Measurements from ENCODE around the gene MVB12B.

The MVB12B gene

DNA sequence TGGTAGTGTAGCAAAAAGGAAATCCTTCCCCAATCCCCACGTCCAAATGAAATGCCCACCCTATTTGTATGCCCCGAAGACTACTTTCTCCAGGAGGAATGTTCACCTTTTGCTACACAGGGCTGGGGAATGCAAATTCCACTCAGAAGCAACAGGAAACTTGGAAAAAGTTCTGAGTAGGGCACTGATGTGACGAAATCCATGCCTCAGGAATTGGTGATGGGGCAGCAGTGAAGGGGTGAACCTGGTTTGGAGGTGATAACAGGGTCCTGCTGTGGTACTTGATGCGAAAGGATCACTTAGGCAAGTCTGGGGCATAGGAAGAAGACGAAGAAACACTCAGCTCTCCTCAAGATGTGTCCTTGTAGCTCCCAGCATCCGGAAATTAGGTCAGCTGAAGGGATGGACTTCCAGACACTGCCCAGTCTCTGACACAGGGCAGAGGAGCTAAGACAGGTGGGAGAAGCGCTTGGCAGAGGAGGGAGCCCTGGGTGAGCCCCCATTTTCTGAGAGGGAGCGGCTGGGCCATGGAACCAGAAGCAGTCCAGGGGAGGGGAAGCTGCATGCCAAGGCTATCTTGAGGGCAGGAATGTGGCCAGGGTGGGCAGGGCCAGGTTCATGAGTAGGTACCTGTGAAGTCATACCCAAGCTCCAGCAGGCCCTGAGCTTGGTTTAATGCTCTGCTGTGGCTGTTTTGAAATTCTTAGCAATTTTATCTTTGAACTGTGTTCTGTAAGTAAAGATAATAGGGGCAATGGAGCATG, 22.2 kb upstream of the MVB12B start:
- DNase-seq = no peak

DNA sequence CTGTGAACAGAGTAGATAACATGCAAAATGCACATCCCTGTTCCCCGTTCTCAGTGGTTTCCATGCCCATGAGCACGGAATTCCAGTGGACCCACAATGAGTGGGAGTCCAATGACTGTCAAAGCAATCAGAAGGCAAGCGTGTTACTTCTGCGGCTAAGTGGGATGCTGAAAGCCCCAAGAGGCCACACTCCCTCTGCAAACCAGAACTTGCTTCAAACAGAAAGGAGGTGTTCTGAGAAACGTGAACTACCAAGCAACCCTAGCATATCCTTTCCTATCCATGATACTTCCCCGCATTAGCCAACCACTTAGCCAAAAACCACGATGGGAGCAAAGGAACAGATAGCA, 21.7 kb upstream of the MVB12B start:
- DNase-seq = no peak

DNA sequence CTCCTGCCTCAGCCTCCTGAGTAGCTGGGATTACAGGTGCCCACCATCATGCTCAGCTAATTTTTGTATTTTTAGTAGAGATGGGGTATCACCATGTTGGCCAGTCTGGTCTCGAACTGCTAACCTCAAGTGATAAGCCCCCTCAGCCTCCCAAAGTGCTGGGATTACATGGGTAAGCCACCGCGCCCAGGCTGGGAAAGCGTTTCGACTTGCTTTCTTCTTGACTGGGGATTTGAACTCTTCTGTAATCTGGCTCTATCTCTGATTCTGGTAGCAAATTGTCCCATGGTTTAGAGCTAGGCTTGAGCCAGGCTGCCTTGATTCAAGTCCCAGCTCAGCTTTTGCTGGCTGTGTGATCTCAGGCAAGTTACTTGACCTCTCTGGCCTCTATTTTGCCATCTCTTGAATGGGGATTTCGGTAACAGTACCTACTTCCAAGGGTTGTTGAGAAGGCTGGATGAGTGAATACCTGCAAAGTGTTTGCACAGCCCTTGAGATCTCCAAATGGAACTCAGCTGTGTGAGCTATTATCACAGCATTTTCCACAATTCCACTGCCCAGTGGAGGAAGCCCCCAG, 20.5 kb upstream of the MVB12B start:
- no peak for DNase-seq

DNA sequence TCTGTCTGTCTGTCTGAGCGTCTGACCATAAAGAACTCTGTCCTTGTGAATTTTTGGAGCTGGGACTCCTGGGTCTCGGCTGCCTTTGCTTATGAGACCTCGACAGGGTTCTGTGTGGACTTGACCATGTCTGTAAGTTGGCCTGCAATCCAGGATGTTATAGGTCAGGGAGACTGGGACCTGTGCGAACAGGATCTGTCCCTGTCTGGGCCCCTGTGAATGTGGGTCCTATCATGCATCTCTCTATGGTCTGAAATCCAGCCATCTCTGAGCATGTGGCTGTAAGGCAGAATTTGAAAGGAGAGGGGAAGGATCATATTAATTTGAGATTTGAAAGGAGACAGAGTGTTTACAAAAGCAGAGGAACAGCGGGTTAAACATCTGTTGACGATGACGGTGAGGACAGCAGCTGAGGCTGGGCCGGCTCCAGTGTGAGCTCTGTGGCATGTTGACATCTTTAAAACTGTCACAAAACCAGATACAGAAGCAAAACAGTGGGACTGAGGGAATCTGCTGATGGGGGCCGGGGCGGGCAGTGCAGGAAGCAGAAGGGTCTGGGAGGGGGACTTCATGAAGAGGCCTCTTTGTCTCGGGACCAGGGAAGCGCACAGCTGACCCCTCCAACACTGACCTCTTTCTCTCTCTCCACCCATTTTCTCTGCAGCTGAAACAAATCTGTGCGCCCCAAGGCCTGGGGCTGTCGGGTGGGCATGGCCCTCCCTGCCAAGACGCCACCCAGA, 19.1 kb upstream of the MVB12B start:
- DNase-seq = no peak

GRCh38 chr9:126309427-126310189, 17.0 kb upstream of the MVB12B start:
- DNase-seq = no peak

DNA sequence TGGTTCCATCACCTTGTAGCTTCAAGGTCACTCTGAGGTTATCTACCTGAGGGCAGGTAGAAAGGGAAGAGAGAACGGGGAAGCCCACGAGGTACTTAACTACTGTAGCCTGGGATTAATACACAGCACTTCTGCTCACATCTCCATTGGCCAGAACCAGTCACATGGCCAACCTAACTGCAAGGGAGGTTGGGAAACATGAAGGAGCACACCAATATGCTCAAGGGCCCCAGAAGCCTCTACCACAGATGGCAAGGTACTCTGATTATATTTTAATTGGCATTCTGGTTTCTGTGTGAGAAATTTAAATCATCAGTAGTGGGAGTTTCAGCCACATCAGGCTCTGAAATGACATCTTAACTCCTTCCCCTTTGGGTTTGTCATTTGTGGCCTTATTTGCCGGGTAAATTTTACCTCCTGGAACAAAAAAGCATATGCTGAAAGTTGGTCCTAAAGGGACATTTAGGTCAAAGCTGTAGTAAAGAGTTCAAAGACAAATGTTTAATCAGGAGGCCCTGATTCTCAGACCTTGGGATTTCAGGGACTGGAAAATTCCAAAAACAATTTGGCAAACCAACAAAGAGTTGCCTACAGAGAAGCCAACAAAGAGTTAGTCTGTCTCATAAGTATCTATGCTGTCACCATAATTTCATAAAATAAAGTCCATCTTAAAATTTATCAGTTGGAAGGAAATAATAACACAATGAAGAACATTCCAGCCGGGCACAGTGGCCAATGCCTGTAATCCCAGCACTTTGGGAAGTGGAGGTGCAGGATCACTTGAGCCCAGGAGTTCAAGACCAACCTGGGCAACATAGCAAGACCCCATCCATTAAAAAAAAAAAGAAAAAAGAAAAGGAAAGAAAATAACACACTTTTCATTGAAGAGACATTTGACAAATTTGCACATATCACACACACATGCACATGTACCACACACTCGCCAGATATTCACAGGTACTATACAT, 13.8 kb upstream of the MVB12B start:
- DNase-seq = no peak

- no peak for DNase-seq
Measured at GRCh38 chr9:126316085-126316655, 10.5 kb upstream of the MVB12B start.

GRCh38 chr9:126317513-126317912, 9.1 kb upstream of the MVB12B start:
- no peak for DNase-seq

GRCh38 chr9:126318858-126319257, 7.8 kb upstream of the MVB12B start:
- DNase-seq = no peak

GRCh38 chr9:126319671-126320070, 7.0 kb upstream of the MVB12B start:
- no peak for DNase-seq

DNA sequence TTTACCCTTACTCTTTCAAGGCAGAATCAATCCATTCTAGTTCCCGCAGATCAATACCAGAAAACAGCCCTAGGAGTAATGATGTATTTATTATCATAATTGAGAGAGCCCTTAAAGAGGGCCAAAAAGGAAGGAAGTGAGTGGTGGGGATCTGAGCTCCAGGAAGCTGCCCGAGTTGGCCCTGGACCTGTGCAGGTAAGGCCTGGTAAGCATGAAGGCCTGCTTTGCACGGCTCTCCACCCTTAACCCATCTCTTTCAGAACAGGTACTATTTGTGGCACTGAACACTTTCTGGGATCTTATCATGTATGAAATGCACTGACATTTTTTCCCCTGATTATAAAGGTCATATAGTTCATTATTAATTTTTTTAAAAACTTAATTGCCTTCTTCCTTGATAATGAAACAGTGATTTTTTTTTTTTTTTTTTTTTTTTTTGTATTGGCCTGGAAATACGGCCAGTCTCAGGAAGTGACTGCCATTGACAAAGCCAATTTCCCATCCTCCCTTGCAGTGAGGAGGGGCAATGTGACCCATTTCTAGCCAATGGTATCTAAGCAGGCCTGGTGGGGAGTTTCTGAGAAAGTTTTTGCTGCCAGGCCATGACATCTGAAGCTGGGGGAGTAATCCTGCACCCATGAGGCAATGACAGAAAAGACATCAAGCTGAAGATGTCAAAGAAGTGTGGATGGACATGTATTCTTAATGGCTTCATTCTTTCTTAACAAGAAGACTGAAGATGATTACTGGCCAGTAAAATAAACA, 6.3 kb upstream of the MVB12B start:
- no peak for DNase-seq

DNA sequence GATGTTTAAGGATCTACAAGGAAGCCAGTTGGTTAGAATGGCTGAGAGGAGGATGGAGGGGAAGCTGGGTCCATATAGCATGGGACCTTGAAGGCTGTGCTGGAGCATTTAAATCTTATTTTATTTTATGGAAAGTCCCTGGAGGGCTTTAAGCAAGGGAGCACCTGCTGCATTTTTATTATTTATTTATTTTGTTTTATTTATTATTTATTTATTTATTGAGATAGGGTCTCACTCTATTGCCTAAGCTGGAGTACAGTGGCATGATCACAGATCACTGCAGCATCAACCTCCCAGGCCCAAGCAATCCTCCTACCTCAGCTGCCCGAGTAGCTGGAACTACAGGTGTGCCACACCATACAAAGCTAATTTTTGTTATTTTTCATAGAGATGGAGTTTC, 4.9 kb upstream of the MVB12B start:
- DNase-seq = no peak

DNA sequence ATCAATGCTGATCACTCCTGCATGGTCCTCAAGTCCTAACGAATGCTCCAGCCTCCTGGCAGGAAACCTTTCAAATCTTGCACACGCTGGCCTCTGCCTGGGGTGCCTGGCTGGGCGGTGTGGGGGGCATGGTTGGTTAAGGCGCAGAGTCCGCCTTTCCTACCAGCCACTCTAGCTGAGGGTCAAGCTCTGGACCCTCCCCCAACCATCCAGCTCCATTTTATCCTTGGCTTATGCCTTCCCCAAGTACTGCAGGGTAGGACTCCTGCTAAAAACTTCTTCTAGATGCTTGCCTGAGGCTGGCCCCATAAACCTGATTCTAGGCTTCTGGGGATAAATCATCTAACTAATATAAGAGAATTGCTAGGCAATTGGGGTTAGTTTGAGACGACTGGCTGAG, 808 bp upstream of the MVB12B start:
- no peak for DNase-seq

DNA sequence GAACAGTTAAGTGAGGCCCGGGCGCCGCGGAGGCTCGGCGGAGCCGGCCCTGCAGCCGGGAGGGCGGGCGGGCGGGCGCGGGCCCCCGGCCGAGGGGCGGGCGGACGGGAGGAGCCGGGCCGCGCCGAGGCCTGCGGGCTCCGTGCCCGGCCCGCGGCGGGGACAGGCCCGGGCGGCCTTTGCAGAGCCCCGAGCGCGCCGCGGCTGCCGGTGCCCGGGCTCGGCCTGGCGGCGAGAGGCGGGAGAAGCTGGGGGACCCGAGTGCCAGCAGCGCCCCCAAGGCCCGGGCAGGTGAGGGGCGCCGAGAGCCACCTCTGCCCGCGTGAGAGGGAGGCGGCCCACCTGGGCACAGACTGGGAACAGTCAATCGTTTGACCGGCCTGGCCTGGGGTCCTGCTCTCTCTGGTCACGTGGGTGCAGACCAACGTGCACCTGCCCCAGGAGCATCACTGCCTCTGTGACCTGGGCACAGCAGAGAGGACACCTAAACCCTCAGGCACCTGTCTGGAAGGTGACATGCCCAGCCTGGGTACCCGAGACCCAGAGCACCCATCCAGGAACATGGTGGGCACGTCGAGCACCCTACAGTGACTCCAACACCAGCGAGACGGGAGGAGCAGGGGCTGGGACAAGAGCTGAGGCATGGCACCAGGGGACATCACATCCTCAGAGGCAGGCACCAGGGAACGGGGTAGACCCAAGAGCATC, 531 bp downstream of the MVB12B start:
- DNase-seq = peak; percentile 6 to 10

DNA sequence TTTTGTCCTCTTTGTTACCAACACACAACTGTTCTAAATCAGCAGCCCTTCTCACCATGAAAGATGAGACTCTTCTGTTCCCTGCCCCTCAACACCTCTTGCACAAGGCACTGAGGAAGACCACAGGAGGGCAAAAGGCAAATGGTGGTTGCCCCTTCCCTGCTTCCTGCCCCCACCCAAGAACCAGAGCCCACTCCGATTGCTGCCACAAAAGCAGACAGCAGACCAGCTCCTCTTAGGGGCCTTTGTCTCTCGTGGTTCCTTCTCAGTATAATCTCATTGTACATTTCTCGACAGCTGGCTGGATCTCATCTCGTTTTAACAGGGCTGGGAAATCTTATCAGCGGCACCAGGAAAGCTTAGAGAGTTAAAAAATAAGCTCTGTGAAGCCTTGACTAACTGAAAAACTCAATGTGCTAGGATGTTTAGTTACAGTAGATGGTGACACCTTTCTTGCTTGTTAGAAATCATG, 1.1 kb downstream of the MVB12B start:
- DNase-seq = no peak

DNA sequence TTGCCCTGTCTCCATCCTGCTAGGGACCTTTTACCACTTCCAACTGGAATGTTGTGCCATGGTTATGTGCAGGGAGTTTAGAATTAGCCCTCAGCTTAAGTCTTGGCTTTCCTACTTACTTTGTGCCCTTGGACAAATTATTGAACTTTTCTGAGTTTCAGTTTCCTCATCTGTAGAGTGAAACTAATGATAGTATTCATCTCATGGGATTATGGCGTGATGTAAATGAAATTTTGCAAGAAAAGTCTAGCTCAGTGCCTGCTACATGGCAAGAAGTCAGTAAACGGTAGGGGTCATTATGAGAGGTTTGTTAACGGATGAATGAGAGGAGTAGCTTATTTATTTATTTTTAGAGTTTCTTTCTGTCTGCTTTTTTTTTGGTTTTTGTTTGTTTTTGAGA, 1.8 kb downstream of the MVB12B start:
- no peak for DNase-seq

- DNase-seq = no peak
Measured at GRCh38 chr9:126329476-126330275, 3.0 kb downstream of the MVB12B start.

DNA sequence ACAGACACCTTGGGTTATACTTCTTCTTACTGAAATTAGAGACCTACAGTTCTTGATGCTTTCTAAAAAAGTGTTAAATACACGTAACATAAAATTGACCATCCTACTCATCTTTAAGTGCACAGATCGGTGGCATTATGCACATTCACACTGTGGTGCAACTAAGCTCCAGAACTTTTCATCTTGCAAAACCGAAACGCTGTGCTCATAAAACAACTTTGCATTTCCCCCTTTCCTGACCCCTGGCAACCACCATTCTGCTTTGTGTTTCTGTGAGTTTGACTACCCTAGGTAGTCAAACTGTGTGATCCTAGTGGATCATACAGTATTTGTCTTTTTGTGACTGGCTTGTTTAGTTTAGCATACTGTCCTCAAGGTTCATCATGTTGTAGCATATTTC, 3.9 kb downstream of the MVB12B start:
- no peak for DNase-seq

DNA sequence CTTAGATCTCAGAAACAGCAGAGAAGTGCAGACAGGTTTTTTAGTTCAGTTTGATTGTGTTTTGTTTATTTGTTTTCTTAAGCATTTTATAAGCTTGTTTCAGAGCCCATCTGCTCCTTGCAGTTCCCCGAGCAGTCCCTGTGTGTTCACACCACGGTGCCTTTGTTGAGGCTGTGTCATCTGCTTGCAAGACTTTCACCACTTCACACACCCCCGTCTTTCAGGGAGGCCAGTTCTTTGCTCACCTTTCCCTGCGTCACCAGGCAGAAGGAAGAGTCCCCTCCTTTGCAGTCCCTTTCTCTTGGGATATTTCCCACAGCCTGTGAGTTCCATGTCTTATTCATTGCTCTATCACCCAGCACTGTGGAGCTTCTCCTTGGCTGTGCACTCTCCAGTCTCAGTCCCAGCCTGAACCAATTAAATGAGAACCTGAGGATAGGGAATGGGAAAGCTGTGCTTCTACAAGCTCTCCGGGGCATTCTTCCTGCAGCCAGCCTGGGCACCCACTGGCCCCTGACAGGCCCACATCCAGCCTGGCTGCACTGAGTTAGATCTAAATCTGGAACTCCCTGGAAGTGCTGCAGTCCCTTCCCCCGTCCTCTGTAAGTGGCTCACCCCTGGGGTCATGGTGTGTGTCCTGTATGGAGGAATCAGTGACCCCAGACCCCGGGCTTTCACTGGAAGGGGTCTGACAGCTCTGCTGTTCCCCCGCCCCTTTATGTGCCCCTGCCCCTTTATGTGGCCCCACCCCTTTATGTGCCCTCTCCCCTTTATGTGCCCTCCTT, 5.5 kb downstream of the MVB12B start:
- no peak for DNase-seq

Data from NCI-H1930 (cell line).